ENCODE data around the gene ZSCAN5C.
"Not testable (repeated sequence)": the region's sequence is repeated elsewhere in the genome, so short reads cannot be mapped to it uniquely, and the experiment has no call there.

Gene ZSCAN5C

GRCh38 chr19:56191711-56192110, 10.4 kb upstream of the ZSCAN5C start:
- no peak for DNase-seq (ENCODE audit: low read depth, low spot score)

GRCh38 chr19:56193981-56194640, 8.0 kb upstream of the ZSCAN5C start:
- DNase-seq (ENCODE audit: low read depth, low spot score): no peak

GRCh38 chr19:56197646-56198045, 4.4 kb upstream of the ZSCAN5C start, which contains the start of gene ZSCAN5B:
ZSCAN5B (minus strand) TSS chr19:56197783; CDS start chr19:56193052, 4,731 bp downstream.
- not testable (repeated sequence) for DNase-seq (ENCODE audit: low read depth, low spot score)

GRCh38 chr19:56199687-56200086, 2.4 kb upstream of the ZSCAN5C start:
- no peak for DNase-seq (ENCODE audit: low read depth, low spot score)

- not testable (repeated sequence) for DNase-seq (ENCODE audit: low read depth, low spot score)
Measured at GRCh38 chr19:56207581-56207980, 5.5 kb downstream of the ZSCAN5C start.

GRCh38 chr19:56209091-56209490, 7.0 kb downstream of the ZSCAN5C start:
- DNase-seq (ENCODE audit: low read depth, low spot score): no peak

- not testable (repeated sequence) for DNase-seq (ENCODE audit: low read depth, low spot score)
Measured at GRCh38 chr19:56210036-56210435, 8.0 kb downstream of the ZSCAN5C start.

GRCh38 chr19:56211718-56212117, 9.6 kb downstream of the ZSCAN5C start:
- DNase-seq (ENCODE audit: low read depth, low spot score): no peak

- DNase-seq (ENCODE audit: low read depth, low spot score): no peak
Measured at GRCh38 chr19:56217039-56217949, 15.2 kb downstream of the ZSCAN5C start.

GRCh38 chr19:56218961-56219360, 16.9 kb downstream of the ZSCAN5C start:
- DNase-seq (ENCODE audit: low read depth, low spot score): no peak

- DNase-seq (ENCODE audit: low read depth, low spot score): not testable (repeated sequence)
Measured at GRCh38 chr19:56221442-56221841, 19.4 kb downstream of the ZSCAN5C start.

- DNase-seq (ENCODE audit: low read depth, low spot score): no peak
Measured at GRCh38 chr19:56221851-56222250, 19.8 kb downstream of the ZSCAN5C start.

- no peak for DNase-seq (ENCODE audit: low read depth, low spot score)
Measured at GRCh38 chr19:56222901-56223300, 20.8 kb downstream of the ZSCAN5C start.

GRCh38 chr19:56223481-56223880, 21.4 kb downstream of the ZSCAN5C start:
- no peak for DNase-seq (ENCODE audit: low read depth, low spot score)

- no peak for DNase-seq (ENCODE audit: low read depth, low spot score)
Measured at GRCh38 chr19:56245121-56245740, 43.2 kb downstream of the ZSCAN5C start.

GRCh38 chr19:56245764-56246163, 43.7 kb downstream of the ZSCAN5C start:
- DNase-seq (ENCODE audit: low read depth, low spot score): not testable (repeated sequence)

GRCh38 chr19:56248736-56249338, 46.8 kb downstream of the ZSCAN5C start:
- DNase-seq (ENCODE audit: low read depth, low spot score): not testable (repeated sequence)

- peak; percentile 27 for DNase-seq (ENCODE audit: low read depth, low spot score)
Measured at GRCh38 chr19:56252699-56253422, 50.8 kb downstream of the ZSCAN5C start.

GRCh38 chr19:56253737-56254136, 51.7 kb downstream of the ZSCAN5C start:
- no peak for DNase-seq (ENCODE audit: low read depth, low spot score)

- no peak for DNase-seq (ENCODE audit: low read depth, low spot score)
Measured at GRCh38 chr19:56258272-56258671, 56.2 kb downstream of the ZSCAN5C start.
